ENCODE results near the gene TGFBI. TPM values are rescaled to one million over a fixed set of nuclear protein-coding genes. Genes with fewer than 3 reads are reported as not detected.

TGFBI gene
- total RNA-seq, 1 donor from 2014 or later = 9.5 TPM

- no peak for DNase-seq (ENCODE audit: low spot score)
- H3K36me3 ChIP-seq = no peaks in the 10 kb centered on the region
- H3K9me3 ChIP-seq (ENCODE audit: low read depth) = no peaks in the 10 kb centered on the region
- TF ChIP-seq, protein P1, sequence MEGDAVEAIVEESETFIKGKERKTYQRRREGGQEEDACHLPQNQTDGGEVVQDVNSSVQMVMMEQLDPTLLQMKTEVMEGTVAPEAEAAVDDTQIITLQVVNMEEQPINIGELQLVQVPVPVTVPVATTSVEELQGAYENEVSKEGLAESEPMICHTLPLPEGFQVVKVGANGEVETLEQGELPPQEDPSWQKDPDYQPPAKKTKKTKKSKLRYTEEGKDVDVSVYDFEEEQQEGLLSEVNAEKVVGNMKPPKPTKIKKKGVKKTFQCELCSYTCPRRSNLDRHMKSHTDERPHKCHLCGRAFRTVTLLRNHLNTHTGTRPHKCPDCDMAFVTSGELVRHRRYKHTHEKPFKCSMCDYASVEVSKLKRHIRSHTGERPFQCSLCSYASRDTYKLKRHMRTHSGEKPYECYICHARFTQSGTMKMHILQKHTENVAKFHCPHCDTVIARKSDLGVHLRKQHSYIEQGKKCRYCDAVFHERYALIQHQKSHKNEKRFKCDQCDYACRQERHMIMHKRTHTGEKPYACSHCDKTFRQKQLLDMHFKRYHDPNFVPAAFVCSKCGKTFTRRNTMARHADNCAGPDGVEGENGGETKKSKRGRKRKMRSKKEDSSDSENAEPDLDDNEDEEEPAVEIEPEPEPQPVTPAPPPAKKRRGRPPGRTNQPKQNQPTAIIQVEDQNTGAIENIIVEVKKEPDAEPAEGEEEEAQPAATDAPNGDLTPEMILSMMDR (IDR thresholded peaks at IDR 0.05) = no peak
- no peak for TF ChIP-seq EZH2phosphoT487 (IDR thresholded peaks at IDR 0.05)
- TF ChIP-seq EZH2 (IDR thresholded peaks at IDR 0.05) = no peak
- no peaks in the 10 kb centered on the region for H3K79me2 ChIP-seq (ENCODE audit: low read depth)
- H3K9ac ChIP-seq = no peak overlapping the region
- Mint-ChIP-seq H3K27me3 (ENCODE audit: insufficient read depth, low read depth) (peaks cover 2% of the 10 kb centered on the region), H3K4me3 (no peak overlapping the region), H3K27ac (no peak overlapping the region), H3K9me3 (no peaks in the 10 kb centered on the region), H3K4me1 (peaks cover under 1% of the 10 kb centered on the region), H3K36me3 (no peaks in the 10 kb centered on the region)
- no peak overlapping the region for H3K27ac ChIP-seq
- H3F3A ChIP-seq (ENCODE audit: low read depth) = no peaks in the 10 kb centered on the region
- no peaks in the 10 kb centered on the region for H4K20me1 ChIP-seq (ENCODE audit: low read depth)
- no peak overlapping the region for H3K4me3 ChIP-seq
- no peaks in the 10 kb centered on the region for H3K4me1 ChIP-seq
- no peak overlapping the region for H3K4me2 ChIP-seq
- no peak overlapping the region for H2AFZ ChIP-seq (replicated peaks)
- no peaks in the 10 kb centered on the region for H3K27me3 ChIP-seq
These were observed 21.5 kb upstream of the TGFBI start for GRCh38 chr5:136007271-136007670.

DNA sequence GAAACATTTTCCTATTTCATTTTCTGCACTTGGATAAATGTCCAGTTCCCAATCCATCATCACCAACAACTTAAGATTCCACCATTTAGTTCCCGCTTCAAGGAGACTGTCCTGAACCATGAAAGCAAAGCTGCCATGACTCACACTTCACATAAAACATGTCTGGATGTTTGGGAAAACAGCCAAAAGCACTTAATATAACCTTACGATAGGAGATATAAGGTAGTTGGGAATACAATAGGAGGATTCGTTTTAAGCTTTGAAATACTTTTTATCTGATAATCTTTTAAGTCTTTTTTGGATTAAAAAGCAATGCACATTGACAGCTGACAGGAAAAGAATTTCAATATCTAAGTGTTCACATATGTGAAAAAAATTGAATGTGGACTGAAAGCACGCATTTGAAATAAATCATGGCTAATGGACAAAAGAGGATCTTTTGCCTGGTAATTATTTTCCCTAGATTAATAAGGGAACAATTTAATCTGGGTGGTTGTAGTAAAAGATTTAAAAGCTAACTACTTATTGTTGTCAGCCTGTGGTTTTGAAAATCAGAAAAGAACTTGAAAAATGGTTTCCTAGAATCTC is 17.3 kb upstream of the TGFBI start:
- H3K27me3 Mint-ChIP-seq (ENCODE audit: insufficient read depth, low read depth) = peaks cover 2% of the 10 kb centered on the region
- H3K4me1 Mint-ChIP-seq = no peaks in the 10 kb centered on the region
- DNase-seq (ENCODE audit: low spot score) = no peak
- H3K4me1 ChIP-seq = no peaks in the 10 kb centered on the region
- H3K36me3 ChIP-seq = no peaks in the 10 kb centered on the region
- H3K79me2 ChIP-seq (ENCODE audit: low read depth) = no peaks in the 10 kb centered on the region
- H3K36me3 Mint-ChIP-seq = no peaks in the 10 kb centered on the region
- no peaks in the 10 kb centered on the region for H3F3A ChIP-seq (ENCODE audit: low read depth)
- H3K27ac ChIP-seq = no peak overlapping the region
- H2AFZ ChIP-seq (replicated peaks) = no peak overlapping the region
- H3K4me3 Mint-ChIP-seq = no peak overlapping the region
- no peak overlapping the region for H3K4me3 ChIP-seq
- no peak for TF ChIP-seq EZH2phosphoT487 (IDR thresholded peaks at IDR 0.05)
- TF ChIP-seq EZH2 (IDR thresholded peaks at IDR 0.05) = no peak
- TF ChIP-seq, protein P1 (IDR thresholded peaks at IDR 0.05) = no peak
- H3K27me3 ChIP-seq = no peaks in the 10 kb centered on the region
- no peaks in the 10 kb centered on the region for H4K20me1 ChIP-seq (ENCODE audit: low read depth)
- H3K9me3 ChIP-seq (ENCODE audit: low read depth) = no peaks in the 10 kb centered on the region
- no peak overlapping the region for H3K4me2 ChIP-seq
- H3K9ac ChIP-seq = no peak overlapping the region
- H3K27ac Mint-ChIP-seq = no peak overlapping the region
- H3K9me3 Mint-ChIP-seq = no peaks in the 10 kb centered on the region

DNA sequence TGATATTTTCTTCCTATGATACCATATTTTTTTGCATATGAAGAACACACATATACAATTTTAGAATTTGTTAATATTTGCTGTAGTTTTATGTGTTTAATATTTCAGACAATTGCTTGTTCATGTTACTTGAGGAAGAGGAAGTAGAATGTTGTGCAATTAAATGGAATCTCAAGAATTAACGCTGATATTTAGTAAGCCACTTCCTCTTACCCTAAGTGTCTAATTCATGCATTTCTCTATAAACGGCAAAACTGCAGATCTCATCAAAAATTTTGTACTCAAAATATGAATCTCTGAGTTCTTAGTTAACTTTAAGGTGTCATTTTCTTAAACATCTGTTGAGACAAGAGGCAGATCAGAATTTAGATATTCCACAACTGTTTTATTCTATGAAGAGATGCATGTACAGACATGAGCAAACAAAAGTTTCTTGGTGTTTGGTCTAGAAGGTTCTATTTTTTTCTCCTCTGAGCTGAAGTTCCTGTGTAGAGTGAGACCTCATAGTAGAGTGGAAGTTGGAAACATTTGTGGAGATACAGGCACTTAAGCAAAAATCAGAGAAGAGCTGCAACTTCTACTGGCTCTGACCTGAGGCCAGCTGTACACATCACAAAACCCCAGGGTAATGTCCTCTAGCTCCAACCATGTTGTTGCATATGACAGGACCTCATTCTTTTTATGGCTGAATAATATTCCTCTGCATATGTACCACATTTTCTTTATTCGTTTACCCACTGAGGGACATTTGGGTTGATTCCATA is 16.6 kb upstream of the TGFBI start:
- no peak for DNase-seq (ENCODE audit: low spot score)
- Histone ChIP-seq H3F3A (ENCODE audit: low read depth) (no peaks in the 10 kb centered on the region), H2AFZ (replicated peaks) (no peak overlapping the region), H3K27me3 (no peaks in the 10 kb centered on the region), H3K4me1 (no peaks in the 10 kb centered on the region), H3K9me3 (ENCODE audit: low read depth) (no peaks in the 10 kb centered on the region), H3K4me2 (no peak overlapping the region), H3K27ac (no peak overlapping the region), H3K36me3 (no peaks in the 10 kb centered on the region), H4K20me1 (ENCODE audit: low read depth) (no peaks in the 10 kb centered on the region), H3K4me3 (no peak overlapping the region), H3K9ac (no peak overlapping the region), H3K79me2 (ENCODE audit: low read depth) (no peaks in the 10 kb centered on the region)
- no peaks in the 10 kb centered on the region for H3K36me3 Mint-ChIP-seq
- peaks cover 2% of the 10 kb centered on the region for H3K4me1 Mint-ChIP-seq
- H3K27me3 Mint-ChIP-seq (ENCODE audit: insufficient read depth, low read depth) = peaks cover 2% of the 10 kb centered on the region
- no peak for TF ChIP-seq EZH2 (IDR thresholded peaks at IDR 0.05)
- no peak for TF ChIP-seq EZH2phosphoT487 (IDR thresholded peaks at IDR 0.05)
- TF ChIP-seq, protein P1 (IDR thresholded peaks at IDR 0.05) = no peak
- no peak overlapping the region for H3K27ac Mint-ChIP-seq
- no peaks in the 10 kb centered on the region for H3K9me3 Mint-ChIP-seq
- H3K4me3 Mint-ChIP-seq = no peak overlapping the region
